Muscle of arm (tissue), 14 donors: ENCODE measurements around the gene RNH1. TPM values are rescaled to one million over a fixed set of nuclear protein-coding genes. Genes with fewer than 3 reads are reported as not detected.

Source experiments
- DNase-seq: peaks from one replicate; pipeline ENCODE4 v3.0.0-alpha.2; 2013
- long read RNA-seq, 11 donors: transcript quantifications; one replicate each; lab custom pipeline, GENCODE V29; 2026
- polyA plus RNA-seq, 12 donors: library from polyadenylated mRNA; unstranded; fragments of 120-200 nt; gene quantifications; one replicate each; pipeline ENCODE4 v1.2.1, GENCODE V29; 2013; ENCODE audit not compliant: insufficient read length in 12 of 12

The RNH1 gene
- polyA plus RNA-seq, result 100 to 1,000 TPM in 1 of 12 donors, 10 to 100 TPM in 10, not detected in 1; 69.4 to 126 (median 78.8) TPM
- long read RNA-seq, donor 1, transcript RNH1-203 (10 exons, 1,722 nt), result major isoform, 16 of 60 reads
- long read RNA-seq, donor 1, transcript RNH1-202 (10 exons, 1,791 nt), result minor isoform, 9 of 60 reads
- long read RNA-seq, donor 1, transcript RNH1-224 (9 exons, 2,973 nt), result minor isoform, 6 of 60 reads
- long read RNA-seq, donor 1, partial matches to known transcripts, result 19 of 60 reads
- long read RNA-seq, donor 1, other reads (novel, unspliced or antisense), result 0 of 60 reads
- long read RNA-seq, donor 2, transcript RNH1-203 (10 exons, 1,722 nt), result major isoform, 13 of 29 reads
- long read RNA-seq, donor 2, transcript RNH1-202 (10 exons, 1,791 nt), result minor isoform, 6 of 29 reads
- long read RNA-seq, donor 2, partial matches to known transcripts, result 0 of 29 reads
- long read RNA-seq, donor 2, other reads (novel, unspliced or antisense), result 0 of 29 reads
- long read RNA-seq, donor 3, transcript RNH1-203 (10 exons, 1,722 nt), result major isoform, 6 of 20 reads
- long read RNA-seq, donor 3, partial matches to known transcripts, result 6 of 20 reads
- long read RNA-seq, donor 3, other reads (novel, unspliced or antisense), result 0 of 20 reads
- long read RNA-seq, donor 4, partial matches to known transcripts, result 7 of 16 reads
- long read RNA-seq, donor 4, other reads (novel, unspliced or antisense), result 0 of 16 reads
- long read RNA-seq, donor 5, result 0 reads
- long read RNA-seq, donor 6, transcript RNH1-203 (10 exons, 1,722 nt), result major isoform, 9 of 25 reads
- long read RNA-seq, donor 6, partial matches to known transcripts, result 7 of 25 reads
- long read RNA-seq, donor 6, other reads (novel, unspliced or antisense), result 0 of 25 reads
- long read RNA-seq, donor 7, partial matches to known transcripts, result 0 of 10 reads
- long read RNA-seq, donor 7, other reads (novel, unspliced or antisense), result 0 of 10 reads
- long read RNA-seq, donor 8, transcript RNH1-203 (10 exons, 1,722 nt), result major isoform, 14 of 101 reads
- long read RNA-seq, donor 8, transcript RNH1-206 (10 exons, 1,725 nt), result minor isoform, 6 of 101 reads
- long read RNA-seq, donor 8, transcript RNH1-202 (10 exons, 1,791 nt), result minor isoform, 7 of 101 reads
- long read RNA-seq, donor 8, partial matches to known transcripts, result 59 of 101 reads
- long read RNA-seq, donor 8, other reads (novel, unspliced or antisense), result 5 of 101 reads
- long read RNA-seq, donor 9, transcript RNH1-224 (9 exons, 2,973 nt), result major isoform, 5 of 37 reads
- long read RNA-seq, donor 9, partial matches to known transcripts, result 19 of 37 reads
- long read RNA-seq, donor 9, other reads (novel, unspliced or antisense), result 0 of 37 reads
- long read RNA-seq, donor 10, transcript RNH1-202 (10 exons, 1,791 nt), result minor isoform, 7 of 33 reads
- long read RNA-seq, donor 10, transcript RNH1-203 (10 exons, 1,722 nt), result major isoform, 10 of 33 reads
- long read RNA-seq, donor 10, partial matches to known transcripts, result 5 of 33 reads
- long read RNA-seq, donor 10, other reads (novel, unspliced or antisense), result 0 of 33 reads
- long read RNA-seq, donor 11, transcript RNH1-224 (9 exons, 2,973 nt), result minor isoform, 6 of 55 reads
- long read RNA-seq, donor 11, transcript RNH1-203 (10 exons, 1,722 nt), result minor isoform, 13 of 55 reads
- long read RNA-seq, donor 11, transcript RNH1-202 (10 exons, 1,791 nt), result major isoform, 17 of 55 reads
- long read RNA-seq, donor 11, partial matches to known transcripts, result 10 of 55 reads
- long read RNA-seq, donor 11, other reads (novel, unspliced or antisense), result 0 of 55 reads

DNA sequence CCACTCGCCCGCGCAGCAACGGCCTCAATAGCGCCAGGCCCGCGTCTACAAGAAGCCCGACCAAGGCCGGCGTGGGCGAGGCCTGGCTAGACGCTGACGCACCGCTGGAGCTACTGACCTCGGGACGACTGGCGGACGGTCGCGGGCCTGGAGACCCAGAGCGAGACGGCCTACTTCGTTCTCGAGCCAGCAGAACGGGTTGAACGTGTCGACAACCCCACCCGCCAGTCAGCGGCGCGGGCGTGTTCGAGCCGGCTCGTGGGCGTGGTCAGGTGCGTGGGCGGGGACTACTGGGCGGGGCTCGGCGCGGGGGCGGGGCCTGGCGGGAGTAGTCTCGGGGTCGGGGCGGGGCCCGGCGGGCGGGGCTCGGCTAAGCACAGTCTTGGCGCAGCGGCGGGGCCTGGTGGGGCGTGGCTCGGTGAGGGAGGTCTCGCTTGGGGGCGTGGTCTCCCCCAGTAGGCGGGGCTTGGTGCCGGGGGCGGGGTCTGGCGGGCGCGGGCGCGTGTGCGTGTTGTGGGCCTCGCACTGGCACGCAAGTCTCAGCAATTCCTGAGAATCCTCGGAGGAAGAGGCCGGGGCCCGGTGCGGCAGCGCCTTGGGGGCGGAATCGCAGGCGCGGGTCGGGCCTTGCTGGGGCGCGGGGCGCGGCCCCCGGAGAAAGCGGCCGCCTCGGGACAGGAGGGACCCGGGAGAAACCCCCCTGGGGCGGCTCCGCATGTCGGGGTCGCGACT is at the start of gene RNH1:
RNH1 (minus strand) TSS at position 248 of the 732 bp plus-strand sequence. CDS start 5,080 bp downstream, outside the sequence.
- DNase-seq, result peak; percentile 92

DNA sequence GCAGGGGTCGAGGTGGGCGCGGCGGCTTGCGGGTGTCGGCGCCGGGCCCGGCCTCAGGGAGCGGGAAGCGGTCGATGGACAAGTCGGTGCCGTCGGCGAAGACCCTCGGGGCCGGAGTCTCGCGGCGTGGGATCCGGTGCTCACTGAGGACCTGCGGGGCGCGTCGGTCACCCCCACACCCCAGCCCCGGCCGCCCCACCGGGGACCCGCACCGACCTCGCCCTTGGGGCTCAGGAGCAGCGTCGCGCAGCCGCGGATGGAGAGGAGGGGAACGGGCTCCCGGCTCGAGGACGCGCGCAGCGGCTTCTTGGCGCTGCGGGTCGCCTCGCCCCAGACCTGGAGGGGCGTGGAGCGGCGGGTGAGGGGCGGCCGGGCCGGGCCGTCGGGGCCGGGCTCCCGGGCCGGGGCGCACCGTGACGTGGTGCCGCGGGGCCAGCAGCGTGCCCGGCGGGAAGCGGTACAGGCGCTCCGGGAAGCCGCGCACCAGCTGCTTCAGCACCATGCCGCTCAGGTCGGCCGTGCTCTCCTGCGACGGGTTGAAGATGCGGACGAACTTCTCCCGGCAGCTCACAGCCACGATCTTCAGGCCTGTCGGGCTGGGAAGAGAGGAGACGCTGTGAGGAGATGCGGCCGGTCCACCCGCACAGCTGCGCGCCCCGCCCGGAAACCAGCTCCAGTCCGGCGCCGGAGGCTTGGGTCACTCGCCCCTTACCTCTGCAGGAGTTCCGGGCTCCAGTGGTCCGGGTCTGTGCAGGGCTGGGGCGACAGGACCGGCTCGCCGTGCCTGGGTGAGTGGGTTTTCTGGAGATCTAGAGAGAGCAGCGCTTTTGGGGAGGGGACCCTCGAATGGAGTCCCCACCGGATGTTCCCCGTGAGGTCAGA is 49.0 kb upstream of the RNH1 start:
- DNase-seq, result no peak

DNA sequence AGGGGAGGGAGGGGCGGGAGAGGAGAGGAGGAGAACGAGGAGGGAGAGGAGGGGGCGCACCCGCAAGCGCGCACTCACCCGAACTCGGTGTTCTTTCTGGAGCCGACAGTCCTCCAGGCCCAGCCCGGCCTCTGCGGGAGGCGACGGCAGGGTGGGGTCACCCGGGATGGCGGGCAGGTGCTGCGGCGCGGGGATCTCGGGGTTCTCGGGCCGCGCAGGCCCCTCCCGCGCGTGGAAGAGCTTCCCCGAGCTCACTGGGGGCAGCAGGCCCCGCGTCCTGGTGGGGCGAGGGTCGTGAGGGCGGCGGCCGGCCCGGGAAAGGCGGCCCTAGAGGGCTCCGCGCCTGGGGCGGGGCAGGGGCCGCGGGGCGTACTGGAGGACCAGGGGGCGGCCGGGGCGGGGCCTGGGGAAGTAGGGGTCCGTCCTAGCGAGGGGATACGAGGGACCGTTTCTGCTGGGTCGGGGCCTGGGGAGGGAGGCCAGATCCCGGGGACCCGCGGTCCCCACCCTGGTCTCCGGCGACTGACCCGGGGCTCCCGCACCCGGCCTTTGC is 48.3 kb upstream of the RNH1 start:
- no peak for DNase-seq

DNA sequence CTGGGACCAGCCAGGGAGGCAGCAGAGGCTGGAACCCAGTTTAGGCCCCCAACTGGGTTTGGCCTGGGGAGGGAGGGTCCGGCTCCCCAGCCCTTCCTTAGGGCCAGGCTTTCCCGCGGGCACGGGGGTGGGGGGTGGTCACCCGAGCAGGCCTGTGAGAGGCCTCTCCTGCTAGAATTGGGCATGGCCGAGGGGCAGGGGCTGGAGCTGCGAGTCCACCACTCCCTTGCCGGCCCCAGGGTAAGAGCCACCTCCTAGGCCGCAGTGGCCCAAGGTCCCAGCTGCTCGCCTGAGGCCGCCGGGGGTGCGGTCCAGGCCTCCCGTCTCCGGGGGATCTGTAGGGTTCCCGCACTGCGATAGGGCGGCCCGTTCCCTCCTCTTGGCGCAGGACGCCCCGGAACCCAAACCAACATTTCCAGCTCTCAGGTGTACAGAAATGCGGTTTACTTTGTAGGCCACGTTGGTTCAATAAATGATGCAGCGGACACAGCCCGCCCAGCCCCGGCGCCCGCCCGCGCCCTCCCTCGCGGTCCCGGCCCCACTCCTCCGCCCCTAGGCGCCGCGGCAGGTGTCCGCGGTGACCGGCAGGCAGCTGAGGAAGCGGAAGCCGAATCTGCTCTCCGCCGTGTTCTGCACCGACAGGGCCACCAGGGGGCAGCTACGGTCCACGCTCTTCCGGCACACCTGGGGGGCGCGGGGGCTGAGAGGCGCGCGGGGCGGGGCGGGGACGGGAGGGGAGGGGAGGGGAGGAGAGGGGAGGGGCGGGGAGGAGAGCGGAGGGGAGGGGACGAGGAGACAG is 47.6 kb upstream of the RNH1 start:
- DNase-seq, result no peak

- DNase-seq, result no peak
Measured at GRCh38 chr11:553988-554340, 46.9 kb upstream of the RNH1 start.

DNA sequence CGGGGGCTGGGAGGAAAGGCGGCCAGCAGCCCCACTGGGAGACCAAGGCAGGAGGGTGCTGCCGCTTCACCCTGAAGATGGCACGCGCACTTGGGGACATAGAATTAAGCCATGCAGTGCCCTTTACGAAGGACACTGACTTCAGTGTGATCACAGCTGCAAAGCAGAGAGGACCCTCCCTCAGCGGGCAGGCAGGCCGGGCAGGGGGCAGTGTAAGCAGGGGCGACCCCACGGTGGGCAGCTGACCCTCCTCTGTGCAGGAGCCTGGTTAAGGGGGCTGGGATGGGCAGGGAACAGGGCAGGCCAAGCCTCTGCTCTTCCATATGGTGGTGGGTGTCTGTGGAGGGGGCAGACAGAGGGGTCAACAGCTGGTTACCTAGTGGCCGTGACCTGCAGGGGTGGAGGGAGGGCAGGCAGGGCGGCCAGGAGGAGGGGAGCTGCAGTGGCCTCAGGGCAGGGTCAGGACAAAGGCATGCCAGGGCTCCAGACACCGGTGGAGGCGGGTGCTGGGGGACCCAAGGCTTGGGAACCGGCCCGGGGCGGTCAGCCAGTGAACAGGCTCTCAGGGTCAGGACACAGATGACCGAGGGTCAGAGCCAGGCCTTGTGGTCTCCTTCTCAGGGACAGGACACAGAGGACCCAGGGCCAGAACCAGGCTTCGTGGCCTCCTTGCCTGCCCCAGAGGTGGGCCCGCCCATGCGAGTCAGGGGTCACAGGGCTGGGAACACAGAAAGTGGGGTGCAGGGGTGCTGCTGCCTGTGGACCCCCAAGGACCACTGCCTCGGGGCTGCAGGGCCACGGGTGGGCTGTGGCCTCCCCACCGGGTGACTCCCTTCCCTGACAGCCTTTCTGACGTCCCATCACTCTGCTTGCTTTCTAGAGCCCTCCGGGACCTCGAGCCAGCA is 46.3 kb upstream of the RNH1 start:
- no peak for DNase-seq

GRCh38 chr11:551596-551995 is 44.6 kb upstream of the RNH1 start:
- DNase-seq, result no peak

DNA sequence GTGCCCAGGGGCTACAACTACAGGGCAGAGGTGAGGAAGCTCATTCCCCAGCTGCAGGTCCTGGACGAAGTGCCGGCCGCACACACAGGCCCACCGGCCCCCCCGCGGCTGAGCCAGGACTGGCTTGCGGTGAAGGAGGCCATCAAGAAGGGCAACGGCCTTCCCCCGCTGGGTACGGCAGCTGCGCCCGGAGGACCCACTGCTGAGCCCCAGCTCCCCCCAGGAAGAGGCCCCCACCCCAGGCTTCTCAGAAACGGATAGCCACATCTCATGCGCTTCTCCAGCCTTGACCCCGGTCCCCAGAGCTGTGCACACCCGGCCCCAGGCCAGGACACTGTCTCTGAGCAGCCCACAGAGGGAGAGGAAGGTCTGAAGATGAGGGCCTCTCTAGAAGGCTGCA is 44.1 kb upstream of the RNH1 start:
- DNase-seq, result no peak

DNA sequence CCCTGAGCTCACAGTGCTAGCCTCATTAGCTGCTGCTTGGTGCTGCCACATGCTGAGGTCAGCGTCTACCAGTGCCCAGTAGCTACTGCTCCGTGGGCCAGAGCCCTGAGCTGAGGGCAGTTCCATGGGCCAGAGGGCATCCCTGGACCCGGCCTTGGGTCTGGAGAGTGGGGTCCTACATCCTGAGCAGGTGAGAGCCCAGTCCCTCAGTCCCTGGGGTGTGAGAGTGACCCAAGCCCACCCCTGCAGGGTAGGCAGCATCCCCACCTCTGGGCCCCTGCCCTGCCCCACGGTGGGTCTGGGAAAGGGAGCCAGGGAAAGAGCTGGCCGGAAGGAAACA is 43.7 kb upstream of the RNH1 start:
- DNase-seq, result no peak

GRCh38 chr11:550021-550745 is 43.1 kb upstream of the RNH1 start:
- DNase-seq, result no peak

DNA sequence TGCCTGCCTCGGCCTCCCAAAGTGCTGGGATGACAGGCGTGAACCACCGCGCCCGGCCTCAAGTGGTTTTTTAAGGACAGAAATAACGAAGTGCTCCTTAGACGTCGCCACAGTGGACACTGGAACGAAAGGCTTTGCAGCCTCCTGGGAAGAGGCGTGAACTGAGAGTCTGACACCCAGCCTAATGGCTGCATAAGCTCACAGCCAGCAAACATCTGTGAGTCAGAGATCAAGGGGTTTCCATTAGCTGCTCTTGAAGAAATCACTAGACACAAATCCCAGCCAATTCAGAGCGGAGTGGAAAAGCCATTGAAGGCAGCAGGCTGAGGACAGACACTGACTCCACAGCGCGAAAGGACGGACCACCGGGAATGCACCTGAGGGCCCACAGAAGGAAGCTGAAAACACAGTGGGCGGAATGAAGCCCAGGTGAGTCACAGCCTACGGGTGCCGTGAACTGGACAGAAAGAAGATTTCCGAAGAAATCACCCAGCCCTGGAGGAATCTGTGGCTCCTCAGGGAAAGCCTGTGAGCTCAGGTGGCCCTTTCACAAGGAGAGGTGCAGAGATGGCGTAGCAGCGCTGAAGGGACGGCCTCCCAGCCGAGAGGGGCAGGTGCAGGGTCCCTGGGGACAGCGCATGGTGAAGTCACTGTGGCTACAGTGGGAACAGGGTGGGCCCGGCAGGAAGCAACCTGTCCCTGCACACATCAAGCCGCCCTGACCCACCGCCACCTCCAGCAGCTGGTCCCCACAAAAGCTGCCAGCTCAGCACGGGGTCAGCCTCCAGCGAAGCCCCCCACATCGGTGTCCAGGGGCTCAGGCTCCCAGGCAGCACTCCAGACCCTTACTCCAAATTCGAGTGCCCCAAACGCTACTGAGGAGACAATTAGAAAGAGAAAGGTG is 41.9 kb upstream of the RNH1 start:
- no peak for DNase-seq

DNA sequence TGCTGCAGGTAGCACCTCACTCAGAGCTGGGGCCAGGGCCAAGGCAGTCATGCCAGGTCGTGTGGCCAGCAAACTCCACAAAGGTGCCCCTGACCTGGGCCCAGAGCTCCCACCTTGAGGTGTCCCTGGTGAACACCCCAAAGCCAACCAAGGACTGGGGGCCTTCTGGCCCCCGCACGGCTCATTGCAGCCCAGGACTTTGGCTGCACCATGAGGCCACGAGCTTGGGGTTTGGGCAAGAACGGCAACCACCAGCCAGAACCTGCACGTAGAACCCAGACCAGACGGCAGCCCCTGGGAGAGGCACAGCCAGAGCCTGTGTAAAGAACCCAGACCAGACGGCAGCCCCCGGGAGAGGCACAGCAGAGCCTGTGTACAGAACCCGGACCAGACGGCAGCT is 38.1 kb upstream of the RNH1 start:
- no peak for DNase-seq

- DNase-seq, result no peak
Measured at GRCh38 chr11:544817-545166, 37.8 kb upstream of the RNH1 start.

DNA sequence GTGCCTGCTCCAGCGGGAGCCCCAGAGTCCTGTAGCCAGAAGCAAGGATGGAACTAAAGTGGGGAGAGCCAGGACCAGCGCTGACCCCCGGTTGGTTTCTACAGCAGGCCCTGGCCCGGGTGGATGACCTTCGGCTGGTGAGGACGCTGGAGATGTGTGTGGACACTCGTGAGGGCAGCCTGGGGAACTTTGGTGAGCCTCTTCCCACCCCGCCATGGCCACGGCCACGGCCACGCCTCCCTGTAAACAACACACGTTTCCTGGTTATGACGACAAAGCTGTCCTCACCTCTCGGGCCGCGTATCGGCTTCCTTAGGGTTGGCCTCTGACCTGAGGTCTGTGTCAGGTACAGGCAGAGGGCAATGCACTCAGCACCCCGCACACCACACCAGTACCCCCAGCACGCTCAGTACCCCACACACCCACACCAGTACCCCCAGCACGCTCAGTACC is 34.4 kb upstream of the RNH1 start:
- DNase-seq, result no peak
